Fibroblast of peridontal ligament (primary cell): ENCODE measurements around the gene CYP27C1.

Experiments
- DNase-seq: peaks from one replicate; pipeline ENCODE4 v3.0.0-alpha.2; 2010; ENCODE audit errors: extremely low read depth

The CYP27C1 gene

GRCh38 chr2:127194447-127194846 lies 25.7 kb downstream of the CYP27C1 start:
- no peak for DNase-seq

GRCh38 chr2:127193967-127194280 lies 26.2 kb downstream of the CYP27C1 start:
- DNase-seq: peak; percentile 85

- DNase-seq: peak; percentile 21
Observed at GRCh38 chr2:127193164-127193966, 26.7 kb downstream of the CYP27C1 start.

GRCh38 chr2:127191331-127192219 lies 28.5 kb downstream of the CYP27C1 start:
- no peak for DNase-seq

GRCh38 chr2:127188797-127189196 lies 31.3 kb downstream of the CYP27C1 start:
- no peak for DNase-seq

- DNase-seq: no peak
Observed at GRCh38 chr2:127187831-127188230, 32.3 kb downstream of the CYP27C1 start.

GRCh38 chr2:127187081-127187775 lies 32.9 kb downstream of the CYP27C1 start:
- DNase-seq: no peak

GRCh38 chr2:127185705-127186104 lies 34.4 kb downstream of the CYP27C1 start:
- no peak for DNase-seq

- no peak for DNase-seq
Observed at GRCh38 chr2:127185093-127185492, 35.0 kb downstream of the CYP27C1 start.

- no peak for DNase-seq
Observed at GRCh38 chr2:127183771-127184170, 36.3 kb downstream of the CYP27C1 start.

- DNase-seq: no peak
Observed at GRCh38 chr2:127182626-127183458, 37.3 kb downstream of the CYP27C1 start.

- DNase-seq: no peak
Observed at GRCh38 chr2:127181851-127182250, 38.2 kb downstream of the CYP27C1 start.

- DNase-seq: no peak
Observed at GRCh38 chr2:127179766-127180165, 40.3 kb downstream of the CYP27C1 start.

- DNase-seq: no peak
Observed at GRCh38 chr2:127177617-127178263, 42.4 kb downstream of the CYP27C1 start.

- no peak for DNase-seq
Observed at GRCh38 chr2:127176371-127177311, 43.5 kb downstream of the CYP27C1 start.

- no peak for DNase-seq
Observed at GRCh38 chr2:127175751-127176354, 44.2 kb downstream of the CYP27C1 start.

GRCh38 chr2:127175041-127175721 lies 44.9 kb downstream of the CYP27C1 start:
- DNase-seq: no peak

GRCh38 chr2:127174640-127175039 lies 45.5 kb downstream of the CYP27C1 start:
- no peak for DNase-seq

GRCh38 chr2:127174136-127174535 lies 46.0 kb downstream of the CYP27C1 start:
- DNase-seq: no peak
